ENCODE data around the gene SHC2. TPM values are rescaled to one million over a fixed set of nuclear protein-coding genes. Genes with fewer than 3 reads are reported as not detected.

The SHC2 gene
- total and polyA plus RNA-seq, 9 of the 15 experiments (the other 6 are each of a cell fraction or from before 2014, with no cell fraction given), result 0.14 to 0.36 (median 0.17) TPM; not detected in 5

- TF ChIP-seq HMGXB4 (CRISPR knock-in tag; IDR thresholded peaks at IDR 0.05) (no peak), HBP1 (CRISPR knock-in tag; IDR thresholded peaks at IDR 0.05) (no peak), RUNX1 (IDR thresholded peaks at IDR 0.05; ENCODE audit: low read depth) (0 out of 2 replicates have a peak, but pooled peaks have one; percentile 56), PBX2 (CRISPR knock-in tag; IDR thresholded peaks at IDR 0.05; ENCODE audit: low read depth) (no peak), PBX2 (tag; conservative IDR thresholded peaks at IDR 0.05; ENCODE audit: low read depth) (peak; percentile 29; the same call in 1 of the 2 replicates), NFIX (CRISPR knock-in tag; IDR thresholded peaks at IDR 0.05; ENCODE audit: low read depth) (peak; percentile 3; the same call in 1 of the 2 replicates), ZNF354B (CRISPR knock-in tag; IDR thresholded peaks at IDR 0.05) (0 out of 2 replicates have a peak, but pooled peaks have one; percentile 2), NONO (IDR thresholded peaks at IDR 0.05; ENCODE audit: low read depth in 2 of 2, low read length in 1 of 2) (peak in 1 of 2 experiments; percentile 60; a peak in 1 of 4 replicates), MAX (CRISPR knock-in tag; IDR thresholded peaks at IDR 0.05) (0 out of 2 replicates have a peak, but pooled peaks have one; percentile 17), EZH2 (IDR thresholded peaks at IDR 0.05; ENCODE audit: borderline replicate concordance, low read depth, low read length) (no peak), ELF1 (tag; IDR thresholded peaks at IDR 0.05) (peak; percentile 92), CREB5 (CRISPR knock-in tag; IDR thresholded peaks at IDR 0.05) (no peak), KAT2B (IDR thresholded peaks at IDR 0.05; ENCODE audit: low read depth, low read length) (no peak), HDAC1 (IDR thresholded peaks at IDR 0.05) (peak in 1 of 2 experiments; percentile 80; a peak in 2 of 4 replicates), TSC22D4 (tag; IDR thresholded peaks at IDR 0.05) (no peak), PPARD (CRISPR knock-in tag; IDR thresholded peaks at IDR 0.05) (no peak), ZFPM2 (CRISPR knock-in tag; IDR thresholded peaks at IDR 0.05) (0 out of 2 replicates have a peak, but pooled peaks have one; percentile 41), ZNF583 (CRISPR knock-in tag; IDR thresholded peaks at IDR 0.05) (peak; percentile 87), ETV1 (tag; conservative IDR thresholded peaks at IDR 0.05; ENCODE audit: low read depth) (peak; percentile 92), ZNF444 (CRISPR knock-in tag; IDR thresholded peaks at IDR 0.05) (no peak)
Observed at GRCh38 chr19:507286-508203, 46.7 kb upstream of the SHC2 start, which contains the start of gene TPGS1 (continued).

Measured in K562 (cell line).